GM18951 (cell line): ENCODE results near the gene SGSH.

ENCODE experiments used
- POLR2A ChIP-seq: IDR thresholded peaks from 4 replicates; pipeline ENCODE4 v1.6.1; 2011; ENCODE audit warnings: mild to moderate bottlenecking; ENCODE audit not compliant: insufficient read length, insufficient read depth; ENCODE audit errors: extremely low read depth
- in situ Hi-C: fragments of 300-500 bp; cut with MboI; formaldehyde crosslinking; loops from one replicate; pipeline ENCODE4 v1.12.0; 2022; ENCODE audit warnings: low sequenced_read_pairs, mixed read lengths, inconsistent platforms; ENCODE audit not compliant: unreplicated experiment

The SGSH gene

DNA sequence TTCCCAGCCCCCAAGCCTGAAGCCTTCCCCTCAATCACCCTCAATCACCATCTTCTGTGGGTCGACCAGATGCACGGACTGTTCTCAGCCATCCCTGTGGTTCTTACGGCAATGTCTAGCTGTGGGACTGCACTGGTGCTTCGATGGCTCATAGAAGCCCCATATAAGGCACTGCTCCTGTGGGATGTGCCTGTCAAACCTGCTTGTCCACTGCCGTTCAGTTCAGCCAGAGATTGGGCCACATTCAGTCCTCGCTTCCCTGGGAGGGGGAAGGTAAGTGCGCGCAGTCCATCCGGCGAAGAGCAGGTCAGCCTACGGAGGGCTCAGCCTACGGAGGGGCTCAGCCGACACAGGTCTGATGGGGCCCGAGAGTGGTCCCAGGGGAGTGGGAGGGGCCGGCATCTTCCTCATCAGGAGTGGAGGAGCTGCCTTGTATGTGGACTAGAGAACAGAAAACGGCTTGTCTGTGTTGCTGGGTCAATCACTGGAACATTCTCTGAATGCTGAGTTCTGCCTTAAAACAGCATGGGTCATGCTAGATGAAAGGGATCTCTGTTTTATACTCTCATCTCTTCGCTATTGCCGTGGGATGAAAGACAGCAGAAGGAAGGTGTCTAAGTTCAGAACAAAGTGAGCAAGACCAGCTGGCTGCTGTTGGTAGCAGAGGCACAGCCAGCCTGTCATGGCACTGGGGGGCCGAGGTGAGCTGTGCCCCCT is 50.2 kb downstream of the SGSH start, which contains the start of gene CARD14:
Gene CARD14, plus strand, starts transcription at position 247 of the 717 bp plus-strand sequence. CDS start 11,409 bp downstream, outside the sequence.
- TF ChIP-seq POLR2A: no peak
- in situ Hi-C loops: no loop called here

DNA sequence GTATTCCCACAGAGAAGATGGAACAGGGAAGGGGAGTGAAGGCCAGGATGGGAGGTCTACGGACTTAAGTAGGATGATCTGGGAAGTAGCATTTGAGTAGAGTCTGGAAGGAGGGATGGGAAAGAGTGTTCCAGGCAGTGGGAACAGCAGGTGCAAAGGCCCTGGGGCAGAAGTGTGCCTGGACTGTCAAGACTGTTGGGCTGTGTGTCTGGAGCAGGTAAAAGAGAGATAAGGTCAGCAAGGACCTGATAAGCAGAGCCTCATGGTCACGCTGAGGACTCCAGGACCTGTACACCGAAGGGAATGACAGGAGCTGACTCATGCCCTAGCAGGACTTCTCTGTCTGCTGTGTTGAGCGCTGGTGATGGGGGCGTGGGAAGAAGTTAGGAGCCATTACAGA is 51.0 kb downstream of the SGSH start:
- TF ChIP-seq POLR2A: no peak
- in situ Hi-C loops: no loop called here

DNA sequence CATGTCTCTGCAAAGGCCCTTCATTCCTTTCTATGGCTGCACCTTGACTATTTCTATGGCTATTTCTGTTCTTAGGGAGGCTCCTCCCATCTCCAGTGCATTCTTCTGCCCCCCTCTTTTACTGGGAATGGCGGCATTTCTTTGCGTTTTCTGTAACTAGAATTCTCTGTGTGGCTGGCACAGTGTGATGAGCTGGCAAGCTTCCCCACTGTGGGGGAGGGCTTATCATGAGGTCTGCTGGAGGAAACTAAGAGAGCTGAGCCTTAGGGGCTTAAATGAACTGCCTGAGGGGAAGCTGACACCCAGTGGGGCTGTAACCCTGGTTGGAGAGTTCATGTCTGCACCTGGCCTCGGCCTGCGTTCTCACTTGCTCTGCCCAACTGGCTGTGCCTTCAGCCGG is 51.8 kb downstream of the SGSH start:
- in situ Hi-C loops: no loop called here
- TF ChIP-seq POLR2A: no peak

DNA sequence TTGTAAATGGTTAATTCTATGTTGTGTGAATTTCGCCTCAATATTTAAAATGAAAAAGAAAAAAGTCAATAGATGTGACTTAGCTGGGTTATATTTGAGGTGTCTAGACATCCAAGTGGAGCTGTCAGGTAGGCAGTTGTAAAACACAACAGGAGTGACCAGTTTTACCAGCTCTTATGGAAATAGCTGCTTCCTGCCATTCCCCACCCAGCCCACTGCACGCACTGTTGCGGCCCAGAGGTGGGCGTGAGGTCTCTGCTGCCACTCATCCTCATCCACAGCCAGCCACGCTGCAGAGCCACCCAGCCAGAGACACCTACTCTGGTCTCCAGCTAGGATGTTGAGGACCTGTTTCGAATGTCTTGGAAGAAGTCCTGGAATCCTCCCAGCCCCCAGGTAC is 53.7 kb downstream of the SGSH start:
- in situ Hi-C loops: no loop called here
- no peak for TF ChIP-seq POLR2A

DNA sequence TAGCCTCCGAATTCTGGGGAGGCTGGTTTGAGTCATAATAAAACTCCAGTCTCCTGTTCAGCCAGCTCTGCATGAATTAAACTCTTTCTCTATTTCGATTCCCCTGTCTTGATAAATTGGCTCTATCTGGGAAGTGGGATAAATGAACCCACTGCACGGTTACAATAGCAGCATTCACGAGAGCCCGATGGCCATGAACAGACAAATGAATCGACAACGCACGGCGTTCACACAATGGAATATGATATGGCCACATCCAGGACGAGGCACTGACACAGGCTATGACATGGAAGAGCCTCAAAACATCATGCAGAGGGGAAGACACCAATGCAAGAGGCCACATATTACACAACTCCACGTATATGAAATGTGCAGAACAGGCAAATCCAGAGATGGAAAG is 55.9 kb downstream of the SGSH start:
- no peak for TF ChIP-seq POLR2A
- in situ Hi-C loops: no loop called here

DNA sequence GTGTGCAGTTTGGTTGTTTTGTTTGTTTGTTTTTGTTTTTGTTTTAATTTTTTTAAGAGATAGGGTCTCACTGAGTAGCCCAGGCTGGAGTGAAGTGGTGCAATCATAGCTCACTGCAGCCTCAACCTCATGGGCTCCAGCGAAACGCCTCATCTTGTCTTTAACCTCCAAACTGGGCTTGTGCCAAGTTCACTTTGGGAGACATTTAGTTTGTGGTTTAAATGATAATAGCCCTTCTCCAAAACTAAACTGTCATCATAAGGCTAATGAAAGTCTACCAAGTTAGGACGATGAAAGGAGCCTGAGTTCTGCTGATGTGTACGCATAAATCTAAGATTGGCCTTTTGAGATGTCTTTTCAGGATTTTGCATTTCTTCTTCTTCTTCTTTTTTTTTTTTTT is 56.8 kb downstream of the SGSH start:
- TF ChIP-seq POLR2A: no peak
- in situ Hi-C loops: no loop called here

DNA sequence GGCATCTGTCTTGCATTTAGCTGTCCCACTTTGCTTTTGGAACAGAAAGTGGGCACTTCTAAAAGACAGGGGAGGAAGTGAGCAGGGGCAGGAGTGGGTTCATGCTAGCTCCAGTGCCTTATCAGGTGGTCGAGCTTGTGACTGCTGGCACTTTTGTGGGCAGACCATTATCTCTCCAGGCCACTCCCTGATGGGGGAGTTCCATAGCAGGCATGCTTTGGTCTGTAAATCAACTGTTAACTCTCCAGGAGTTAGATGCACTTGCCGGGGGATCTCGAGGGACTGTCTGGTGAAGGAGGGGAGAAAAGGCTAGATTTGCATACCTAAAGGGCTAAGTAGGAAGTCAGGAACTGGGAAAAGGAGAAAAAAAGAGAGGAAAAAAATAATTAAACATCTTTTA is 59.6 kb downstream of the SGSH start:
- in situ Hi-C loops: no loop called here
- no peak for TF ChIP-seq POLR2A
